Esophagus muscularis mucosa (tissue), 3 donors: ENCODE measurements around the gene TBX15.

Source experiments
- CTCF ChIP-seq, 3 experiments: fragments of 200-600 bp in 2 of 3; fragments of 450-650 bp in 1 of 3; sonication (generic) in 2 of 3; IDR thresholded peaks; one replicate each; pipeline ENCODE4 v1.5.1; 2017 to 2019; ENCODE audit warnings: antibody characterized with exemption in 3 of 3, mild to moderate bottlenecking in 2 of 3, moderate library complexity in 1 of 3
- POLR2A ChIP-seq: fragments of 450-650 bp; IDR thresholded peaks from one replicate; pipeline ENCODE4 v1.6.1; 2017; ENCODE audit warnings: antibody characterized with exemption, moderate library complexity, mild to moderate bottlenecking, low read depth

DNA sequence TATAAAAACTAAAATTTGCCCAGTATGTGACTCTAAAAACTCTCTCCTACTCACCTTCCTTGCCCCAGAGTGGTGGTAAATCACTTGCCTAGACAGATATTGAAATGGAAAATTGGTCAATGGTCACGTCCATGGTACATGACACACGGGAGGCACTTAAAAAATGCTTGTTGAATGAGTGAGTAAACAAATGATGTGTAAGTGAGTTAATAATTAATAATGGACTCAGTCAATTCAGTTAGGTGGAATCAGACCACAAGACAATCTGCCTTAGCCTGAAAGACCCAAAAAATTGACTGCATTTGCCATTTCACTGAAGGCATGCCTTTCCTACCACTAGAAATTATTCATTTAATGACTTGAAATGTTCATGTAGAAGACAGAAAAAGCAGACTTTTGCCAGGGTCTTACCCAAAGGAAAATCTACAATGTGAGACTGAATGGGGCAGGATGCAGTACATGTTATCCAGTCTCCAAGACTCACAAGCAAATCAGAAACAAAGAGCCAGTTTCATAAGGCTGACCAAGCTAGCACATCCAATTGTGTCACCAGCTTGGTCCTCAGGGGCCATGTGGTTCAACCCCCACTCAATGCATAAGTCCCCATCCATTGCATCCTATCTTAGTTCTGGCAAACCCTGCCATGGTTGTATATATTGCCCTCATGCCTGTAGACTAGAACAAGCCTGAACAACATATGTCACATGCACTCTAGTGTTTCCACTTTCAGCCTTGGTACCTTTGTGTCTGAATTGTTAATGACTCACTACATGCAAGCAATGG lies 73.6 kb downstream of the TBX15 start:
- TF ChIP-seq CTCF (IDR thresholded peaks at IDR 0.05) = no peak
- no peak for TF ChIP-seq POLR2A
